ENCODE data around the gene ST3GAL5.

ST3GAL5 gene

GRCh38 chr2:85790499-85791188, 98.1 kb downstream of the ST3GAL5 start:
- DNase-seq (no peak), ATAC-seq (ENCODE audit: insufficient read depth, low read depth) (no peak)
- Histone ChIP-seq H3K9me3 (ENCODE audit: insufficient read depth, low read length, severe bottlenecking) (no peaks in the 10 kb centered on the region), H3K4me2 (ENCODE audit: insufficient read depth, low read length) (no peak overlapping the region), H4K20me1 (ENCODE audit: insufficient read depth, low read length) (no peaks in the 10 kb centered on the region), H2AFZ (ENCODE audit: low read depth, low read length) (no peak overlapping the region), H3K79me2 (ENCODE audit: insufficient read depth, low read length) (no peaks in the 10 kb centered on the region), H3K9ac (ENCODE audit: low read depth, low read length) (no peak overlapping the region), H3K4me1 (ENCODE audit: insufficient read depth, low read length) (no peaks in the 10 kb centered on the region), H3K4me3 (ENCODE audit: low read depth in 1 of 2, low read length in 2 of 2) (no peak overlapping the region), H3K27ac (ENCODE audit: low read length) (no peak overlapping the region), H3K36me3 (ENCODE audit: insufficient read depth, low read length) (no peaks in the 10 kb centered on the region), H3K27me3 (ENCODE audit: insufficient read depth, low read length, poor library complexity) (peaks cover 3% of the 10 kb centered on the region)
- no peak for TF ChIP-seq EZH2 (IDR thresholded peaks at IDR 0.05; ENCODE audit: borderline replicate concordance, low read depth, low read length, severe bottlenecking)
- no peak for TF ChIP-seq CTCF (IDR thresholded peaks at IDR 0.05; ENCODE audit: borderline replicate concordance, extremely low read depth, low read length, poor library complexity, severe bottlenecking)

GRCh38 chr2:85790032-85790431, 98.8 kb downstream of the ST3GAL5 start:
- Histone ChIP-seq H3K27me3 (ENCODE audit: insufficient read depth, low read length, poor library complexity) (peaks cover 3% of the 10 kb centered on the region), H3K79me2 (ENCODE audit: insufficient read depth, low read length) (no peaks in the 10 kb centered on the region), H3K4me2 (ENCODE audit: insufficient read depth, low read length) (no peak overlapping the region), H3K9me3 (ENCODE audit: insufficient read depth, low read length, severe bottlenecking) (no peaks in the 10 kb centered on the region), H2AFZ (ENCODE audit: low read depth, low read length) (no peak overlapping the region), H4K20me1 (ENCODE audit: insufficient read depth, low read length) (no peaks in the 10 kb centered on the region), H3K4me1 (ENCODE audit: insufficient read depth, low read length) (no peaks in the 10 kb centered on the region), H3K27ac (ENCODE audit: low read length) (no peak overlapping the region), H3K9ac (ENCODE audit: low read depth, low read length) (no peak overlapping the region), H3K4me3 (ENCODE audit: low read depth in 1 of 2, low read length in 2 of 2) (no peak overlapping the region), H3K36me3 (ENCODE audit: insufficient read depth, low read length) (no peaks in the 10 kb centered on the region)
- DNase-seq: no peak
- no peak for TF ChIP-seq CTCF (IDR thresholded peaks at IDR 0.05; ENCODE audit: borderline replicate concordance, extremely low read depth, low read length, poor library complexity, severe bottlenecking)
- no peak for TF ChIP-seq EZH2 (IDR thresholded peaks at IDR 0.05; ENCODE audit: borderline replicate concordance, low read depth, low read length, severe bottlenecking)
- no peak for ATAC-seq (ENCODE audit: insufficient read depth, low read depth)

- Histone ChIP-seq H3K27ac (ENCODE audit: low read length) (no peak overlapping the region), H3K4me2 (ENCODE audit: insufficient read depth, low read length) (no peak overlapping the region), H3K79me2 (ENCODE audit: insufficient read depth, low read length) (no peaks in the 10 kb centered on the region), H3K27me3 (ENCODE audit: insufficient read depth, low read length, poor library complexity) (peaks cover 3% of the 10 kb centered on the region), H3K9me3 (ENCODE audit: insufficient read depth, low read length, severe bottlenecking) (no peaks in the 10 kb centered on the region), H2AFZ (ENCODE audit: low read depth, low read length) (no peak overlapping the region), H3K36me3 (ENCODE audit: insufficient read depth, low read length) (no peaks in the 10 kb centered on the region), H4K20me1 (ENCODE audit: insufficient read depth, low read length) (no peaks in the 10 kb centered on the region), H3K4me3 (ENCODE audit: low read depth in 1 of 2, low read length in 2 of 2) (no peak overlapping the region), H3K9ac (ENCODE audit: low read depth, low read length) (no peak overlapping the region), H3K4me1 (ENCODE audit: insufficient read depth, low read length) (no peaks in the 10 kb centered on the region)
- ATAC-seq (ENCODE audit: insufficient read depth, low read depth): no peak
- DNase-seq: no peak
- TF ChIP-seq CTCF (IDR thresholded peaks at IDR 0.05; ENCODE audit: borderline replicate concordance, extremely low read depth, low read length, poor library complexity, severe bottlenecking): no peak
These were observed 99.5 kb downstream of the ST3GAL5 start for GRCh38 chr2:85789271-85789670.
